HG02623 (cell line): ENCODE data around the gene ARHGEF28.

ENCODE experiments used
- ATAC-seq: cut with Tn5 transposase; IDR thresholded peaks from one replicate; pipeline ENCODE4 v1.9.1; 2021; ENCODE audit warnings: moderate library complexity; ENCODE audit not compliant: unreplicated experiment

Gene ARHGEF28

GRCh38 chr5:73917891-73918290 lies 291.9 kb downstream of the ARHGEF28 start:
- no peak for ATAC-seq

- ATAC-seq = no peak
Measured at GRCh38 chr5:73918791-73919221, 292.8 kb downstream of the ARHGEF28 start.

GRCh38 chr5:73921741-73922140 lies 295.7 kb downstream of the ARHGEF28 start:
- no peak for ATAC-seq

- no peak for ATAC-seq
Measured at GRCh38 chr5:73922224-73922623, 296.2 kb downstream of the ARHGEF28 start.

GRCh38 chr5:73922875-73923557 lies 297.0 kb downstream of the ARHGEF28 start:
- ATAC-seq = no peak

- ATAC-seq = no peak
Measured at GRCh38 chr5:73928476-73929070, 302.6 kb downstream of the ARHGEF28 start.

- no peak for ATAC-seq
Measured at GRCh38 chr5:73935719-73936118, 309.7 kb downstream of the ARHGEF28 start.

- ATAC-seq = no peak
Measured at GRCh38 chr5:73938280-73938937, 312.4 kb downstream of the ARHGEF28 start.

- ATAC-seq = no peak
Measured at GRCh38 chr5:73938938-73939320, 312.9 kb downstream of the ARHGEF28 start.

GRCh38 chr5:73939557-73939956 lies 313.6 kb downstream of the ARHGEF28 start:
- ATAC-seq = no peak

- no peak for ATAC-seq
Measured at GRCh38 chr5:73940026-73940425, 314.0 kb downstream of the ARHGEF28 start.

GRCh38 chr5:73940801-73941200 lies 314.8 kb downstream of the ARHGEF28 start:
- ATAC-seq = no peak

- ATAC-seq = no peak
Measured at GRCh38 chr5:73942783-73943182, 316.8 kb downstream of the ARHGEF28 start.

GRCh38 chr5:73943397-73943796 lies 317.4 kb downstream of the ARHGEF28 start:
- ATAC-seq = no peak

- no peak for ATAC-seq
Measured at GRCh38 chr5:73944581-73944980, 318.6 kb downstream of the ARHGEF28 start.

- ATAC-seq = no peak
Measured at GRCh38 chr5:73945505-73945904, 319.5 kb downstream of the ARHGEF28 start.

- no peak for ATAC-seq
Measured at GRCh38 chr5:73946278-73946677, 320.3 kb downstream of the ARHGEF28 start.

- ATAC-seq = no peak
Measured at GRCh38 chr5:73946919-73947602, 321.1 kb downstream of the ARHGEF28 start.

- ATAC-seq = no peak
Measured at GRCh38 chr5:73947906-73948640, 322.1 kb downstream of the ARHGEF28 start.

- no peak for ATAC-seq
Measured at GRCh38 chr5:73948720-73949119, 322.7 kb downstream of the ARHGEF28 start.

GRCh38 chr5:73950441-73950873 lies 324.5 kb downstream of the ARHGEF28 start:
- ATAC-seq = no peak
